Neural cell (in vitro differentiated cells): ENCODE data around the gene SDCCAG8. TPM values are rescaled to one million over a fixed set of nuclear protein-coding genes. Genes with fewer than 3 reads are reported as not detected.

Experiments used
- H2AFZ ChIP-seq: fragments of 200-600, 300-800 bp; sonication (generic), shearing (Covaris generic); 2 replicates; pipeline ENCODE4 v1.6.0; 2014; ENCODE audit warnings: low read depth, mild to moderate bottlenecking, antibody characterized with exemption, low read length, moderate library complexity
- H3F3A ChIP-seq: fragments of 200-600 bp; shearing (Covaris generic); 2 replicates; pipeline ENCODE4 v1.6.1; 2016; ENCODE audit warnings: mild to moderate bottlenecking, moderate library complexity, mixed read lengths, antibody characterized with exemption, low read length; ENCODE audit not compliant: insufficient read depth, poor library complexity, severe bottlenecking
- H3K27ac ChIP-seq: fragments of 200-600, 300-800 bp; sonication (generic), shearing (Covaris generic); 2 replicates; pipeline ENCODE4 v1.5.1; 2014; ENCODE audit warnings: mild to moderate bottlenecking, low read length, moderate library complexity
- H3K27me3 ChIP-seq: fragments of 300-800, 200-600 bp; sonication (generic), shearing (Covaris generic); 2 replicates; pipeline ENCODE4 v1.6.0; 2014; ENCODE audit warnings: mild to moderate bottlenecking, low read depth, low read length, moderate library complexity; ENCODE audit not compliant: insufficient read depth
- H3K36me3 ChIP-seq: fragments of 300-800, 200-600 bp; sonication (generic), shearing (Covaris generic); 2 replicates; pipeline ENCODE4 v1.5.1; 2014; ENCODE audit warnings: mild to moderate bottlenecking, antibody characterized with exemption, low read length, moderate library complexity; ENCODE audit not compliant: insufficient read depth
- H3K4me2 ChIP-seq: fragments of 300-800, 200-600 bp; sonication (generic), shearing (Covaris generic); 2 replicates; pipeline ENCODE4 v1.6.0; 2014; ENCODE audit warnings: mild to moderate bottlenecking, low read length
- H3K4me3 ChIP-seq: fragments of 300-800, 200-600 bp; sonication (generic), shearing (Covaris generic); 2 replicates; pipeline ENCODE4 v1.5.1; 2014; ENCODE audit warnings: mild to moderate bottlenecking, low read length, moderate library complexity
- H3K79me2 ChIP-seq: fragments of 200-600 bp; shearing (Covaris generic); replicated peaks from 2 replicates; pipeline ENCODE4 v1.6.0; 2014; ENCODE audit warnings: mild to moderate bottlenecking, low read length, moderate library complexity; ENCODE audit not compliant: insufficient read depth
- H3K9ac ChIP-seq: fragments of 300-800, 200-600 bp; sonication (generic), shearing (Covaris generic); 2 replicates; pipeline ENCODE4 v1.6.1; 2016; ENCODE audit warnings: mild to moderate bottlenecking, low read length, mixed read lengths
- H3K9me2 ChIP-seq: fragments of 200-600 bp; shearing (Covaris generic); 2 replicates; pipeline ENCODE4 v1.6.1; 2016; ENCODE audit warnings: mild to moderate bottlenecking, low read length, mixed read lengths; ENCODE audit not compliant: insufficient read depth
- H3K9me3 ChIP-seq: fragments of 200-600, 300-800 bp; sonication (generic), shearing (Covaris generic); 2 replicates; pipeline ENCODE4 v1.6.1; 2016; ENCODE audit warnings: mild to moderate bottlenecking, mixed run types, low read length, moderate library complexity, mixed read lengths
- H4K20me1 ChIP-seq: fragments of 200-600 bp; shearing (Covaris generic); 2 replicates; pipeline ENCODE4 v1.6.1; 2016; ENCODE audit warnings: mild to moderate bottlenecking, mixed run types; ENCODE audit not compliant: insufficient read depth
- EP300 ChIP-seq: fragments of 450-650 bp; conservative IDR thresholded peaks from 2 replicates; pipeline ENCODE4 v1.6.1; 2014; ENCODE audit warnings: antibody characterized with exemption, mild to moderate bottlenecking, moderate library complexity; ENCODE audit not compliant: poor library complexity, severe bottlenecking
- EZH2 ChIP-seq: fragments of 200-600, 300-800 bp; shearing (Covaris generic), sonication (generic); IDR thresholded peaks from 2 replicates; pipeline ENCODE4 v1.6.1; 2014; ENCODE audit warnings: antibody characterized with exemption, low read length, borderline replicate concordance, mild to moderate bottlenecking; ENCODE audit not compliant: insufficient read depth, poor library complexity, severe bottlenecking
- MXI1 ChIP-seq: fragments of 450-650 bp; conservative IDR thresholded peaks from 2 replicates; pipeline ENCODE4 v1.6.1; 2014; ENCODE audit warnings: antibody characterized with exemption, mild to moderate bottlenecking; ENCODE audit not compliant: poor library complexity, severe bottlenecking
- POLR2AphosphoS5 ChIP-seq: IDR thresholded peaks from 2 replicates; pipeline ENCODE4 v1.6.1; 2012
- RAD21 ChIP-seq: fragments of 450-650 bp; conservative IDR thresholded peaks from 2 replicates; pipeline ENCODE4 v1.6.1; 2014; ENCODE audit warnings: antibody characterized with exemption, mild to moderate bottlenecking, moderate library complexity
- SMC3 ChIP-seq: fragments of 450-650 bp; conservative IDR thresholded peaks from 2 replicates; pipeline ENCODE4 v1.6.1; 2014; ENCODE audit warnings: antibody characterized with exemption, mild to moderate bottlenecking, moderate library complexity; ENCODE audit not compliant: poor library complexity
- TAF1 ChIP-seq: IDR thresholded peaks from 2 replicates; pipeline ENCODE4 v1.6.1; 2012; ENCODE audit warnings: low read depth
- polyA plus RNA-seq: library from polyadenylated mRNA; depleted of rRNA; stranded (reverse); fragments of >200 nt; gene quantifications from 2 replicates; pipeline ENCODE4 v1.2.3, GENCODE V29; 2014
- TF ChIP-seq, protein P1 (sequence below): IDR thresholded peaks from 2 replicates; pipeline ENCODE4 v1.6.1; 2012; ENCODE audit warnings: borderline replicate concordance
- TF ChIP-seq, protein P2 (sequence below): fragments of 450-650 bp; IDR thresholded peaks from 2 replicates; pipeline ENCODE4 v1.5.1; 2014; ENCODE audit warnings: antibody characterized with exemption, mild to moderate bottlenecking, moderate library complexity; ENCODE audit not compliant: poor library complexity, severe bottlenecking

Gene SDCCAG8
- polyA plus RNA-seq, 1 donor from 2014 or later = 32.2 TPM

DNA sequence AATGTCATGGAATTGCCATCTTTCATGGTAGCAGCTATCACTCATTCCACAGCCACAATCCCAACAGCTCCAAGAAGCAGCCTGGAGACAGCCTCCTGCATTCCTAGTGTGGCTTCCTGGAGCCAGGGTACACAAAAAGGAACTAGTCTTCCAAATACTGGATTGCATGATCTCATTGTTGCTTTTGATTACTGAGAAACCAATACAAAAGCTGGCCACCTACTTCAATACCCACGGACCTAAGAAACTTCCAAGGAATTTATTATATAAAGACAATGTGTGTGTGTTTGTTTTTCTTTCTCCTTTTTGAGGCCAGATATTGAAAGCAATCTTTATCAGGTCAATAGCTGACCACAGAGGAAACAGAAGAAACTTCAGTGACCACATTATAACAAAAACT lies 26.3 kb upstream of the SDCCAG8 start:
- no peak overlapping the region for H3K4me2 ChIP-seq

DNA sequence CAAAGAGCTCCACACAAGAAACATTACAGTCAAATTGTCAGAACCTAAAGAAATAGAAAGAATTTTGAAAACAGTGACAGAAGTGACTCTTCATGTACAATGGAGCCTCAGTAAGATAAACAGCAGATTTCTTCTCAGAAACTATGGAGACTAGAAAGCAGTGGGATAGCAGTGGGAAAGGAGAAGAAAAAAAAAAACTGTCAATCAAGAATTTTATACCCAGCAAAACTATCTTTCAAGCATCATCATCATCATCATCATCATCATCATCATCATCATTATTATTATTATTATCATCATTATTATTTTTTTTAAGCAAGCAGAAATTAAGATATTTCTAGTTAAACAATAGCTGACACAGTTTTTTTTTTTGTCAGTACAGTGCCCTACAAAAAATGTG lies 24.9 kb upstream of the SDCCAG8 start:
- peaks cover 7% of the 10 kb centered on the region for H3K9me3 ChIP-seq
- H3K9me2 ChIP-seq = no peaks in the 10 kb centered on the region

More for the DNA sequence above, 26.3 kb upstream of the SDCCAG8 start:
- Histone ChIP-seq H3K27ac (no peak overlapping the region), H3K4me3 (no peak overlapping the region), H3K27me3 (no peaks in the 10 kb centered on the region), H3F3A (no peaks in the 10 kb centered on the region), H3K9me3 (peaks cover 7% of the 10 kb centered on the region), H3K79me2 (peaks cover 93% of the 10 kb centered on the region), H3K36me3 (peaks cover 6% of the 10 kb centered on the region), H3K9me2 (no peaks in the 10 kb centered on the region), H3K9ac (no peak overlapping the region), H2AFZ (no peak overlapping the region), H4K20me1 (peaks cover 3% of the 10 kb centered on the region)
- TF ChIP-seq, protein P1, sequence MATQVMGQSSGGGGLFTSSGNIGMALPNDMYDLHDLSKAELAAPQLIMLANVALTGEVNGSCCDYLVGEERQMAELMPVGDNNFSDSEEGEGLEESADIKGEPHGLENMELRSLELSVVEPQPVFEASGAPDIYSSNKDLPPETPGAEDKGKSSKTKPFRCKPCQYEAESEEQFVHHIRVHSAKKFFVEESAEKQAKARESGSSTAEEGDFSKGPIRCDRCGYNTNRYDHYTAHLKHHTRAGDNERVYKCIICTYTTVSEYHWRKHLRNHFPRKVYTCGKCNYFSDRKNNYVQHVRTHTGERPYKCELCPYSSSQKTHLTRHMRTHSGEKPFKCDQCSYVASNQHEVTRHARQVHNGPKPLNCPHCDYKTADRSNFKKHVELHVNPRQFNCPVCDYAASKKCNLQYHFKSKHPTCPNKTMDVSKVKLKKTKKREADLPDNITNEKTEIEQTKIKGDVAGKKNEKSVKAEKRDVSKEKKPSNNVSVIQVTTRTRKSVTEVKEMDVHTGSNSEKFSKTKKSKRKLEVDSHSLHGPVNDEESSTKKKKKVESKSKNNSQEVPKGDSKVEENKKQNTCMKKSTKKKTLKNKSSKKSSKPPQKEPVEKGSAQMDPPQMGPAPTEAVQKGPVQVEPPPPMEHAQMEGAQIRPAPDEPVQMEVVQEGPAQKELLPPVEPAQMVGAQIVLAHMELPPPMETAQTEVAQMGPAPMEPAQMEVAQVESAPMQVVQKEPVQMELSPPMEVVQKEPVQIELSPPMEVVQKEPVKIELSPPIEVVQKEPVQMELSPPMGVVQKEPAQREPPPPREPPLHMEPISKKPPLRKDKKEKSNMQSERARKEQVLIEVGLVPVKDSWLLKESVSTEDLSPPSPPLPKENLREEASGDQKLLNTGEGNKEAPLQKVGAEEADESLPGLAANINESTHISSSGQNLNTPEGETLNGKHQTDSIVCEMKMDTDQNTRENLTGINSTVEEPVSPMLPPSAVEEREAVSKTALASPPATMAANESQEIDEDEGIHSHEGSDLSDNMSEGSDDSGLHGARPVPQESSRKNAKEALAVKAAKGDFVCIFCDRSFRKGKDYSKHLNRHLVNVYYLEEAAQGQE = no peak
- TF ChIP-seq POLR2AphosphoS5 (no peak), SMC3 (no peak), RAD21 (no peak), EP300 (no peak), TAF1 (no peak), MXI1 (no peak), EZH2 (no peak)
- TF ChIP-seq, protein P2, sequence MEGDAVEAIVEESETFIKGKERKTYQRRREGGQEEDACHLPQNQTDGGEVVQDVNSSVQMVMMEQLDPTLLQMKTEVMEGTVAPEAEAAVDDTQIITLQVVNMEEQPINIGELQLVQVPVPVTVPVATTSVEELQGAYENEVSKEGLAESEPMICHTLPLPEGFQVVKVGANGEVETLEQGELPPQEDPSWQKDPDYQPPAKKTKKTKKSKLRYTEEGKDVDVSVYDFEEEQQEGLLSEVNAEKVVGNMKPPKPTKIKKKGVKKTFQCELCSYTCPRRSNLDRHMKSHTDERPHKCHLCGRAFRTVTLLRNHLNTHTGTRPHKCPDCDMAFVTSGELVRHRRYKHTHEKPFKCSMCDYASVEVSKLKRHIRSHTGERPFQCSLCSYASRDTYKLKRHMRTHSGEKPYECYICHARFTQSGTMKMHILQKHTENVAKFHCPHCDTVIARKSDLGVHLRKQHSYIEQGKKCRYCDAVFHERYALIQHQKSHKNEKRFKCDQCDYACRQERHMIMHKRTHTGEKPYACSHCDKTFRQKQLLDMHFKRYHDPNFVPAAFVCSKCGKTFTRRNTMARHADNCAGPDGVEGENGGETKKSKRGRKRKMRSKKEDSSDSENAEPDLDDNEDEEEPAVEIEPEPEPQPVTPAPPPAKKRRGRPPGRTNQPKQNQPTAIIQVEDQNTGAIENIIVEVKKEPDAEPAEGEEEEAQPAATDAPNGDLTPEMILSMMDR = no peak

More for the DNA sequence above, 24.9 kb upstream of the SDCCAG8 start:
- no peak overlapping the region for H3K9ac ChIP-seq
- no peaks in the 10 kb centered on the region for H3F3A ChIP-seq
- peaks cover 6% of the 10 kb centered on the region for H3K36me3 ChIP-seq
- H3K27ac ChIP-seq = no peak overlapping the region
- H3K79me2 ChIP-seq = peaks cover 95% of the 10 kb centered on the region
- H3K4me2 ChIP-seq = no peak overlapping the region
- no peak overlapping the region for H3K4me3 ChIP-seq
- TF ChIP-seq, protein P2 = no peak
- no peak for TF ChIP-seq EZH2
- no peak for TF ChIP-seq MXI1
- no peak for TF ChIP-seq POLR2AphosphoS5
- TF ChIP-seq SMC3 = no peak
- no peak for TF ChIP-seq TAF1
- no peak for TF ChIP-seq EP300
- TF ChIP-seq, protein P1 = no peak
- no peak for TF ChIP-seq RAD21
- H3K27me3 ChIP-seq = no peaks in the 10 kb centered on the region
- H2AFZ ChIP-seq = no peak overlapping the region
- H4K20me1 ChIP-seq = no peaks in the 10 kb centered on the region
